ENCODE data around the gene FBN2.

- TF ChIP-seq CTCF (IDR thresholded peaks at IDR 0.05) (no peak), POLR2A (IDR thresholded peaks at IDR 0.05) (no peak)
These were observed 281.0 kb downstream of the FBN2 start for GRCh38 chr5:128257076-128257475.
